Testis (tissue), 2 donors: ENCODE data around the gene SZT2.

Experiments used
- CTCF ChIP-seq, 3 experiments: fragments of 450-650 bp in 2 of 3; fragments of 200-600 bp in 1 of 3; sonication (generic) in 1 of 3; IDR thresholded peaks; one replicate each; pipeline ENCODE4 v1.5.1; 2016 to 2019; ENCODE audit warnings: antibody characterized with exemption in 3 of 3, mild to moderate bottlenecking in 2 of 3, moderate library complexity in 1 of 3
- POLR2A ChIP-seq: fragments of 450-650 bp; IDR thresholded peaks from one replicate; pipeline ENCODE4 v1.6.1; 2017; ENCODE audit warnings: antibody characterized with exemption, mild to moderate bottlenecking, moderate library complexity

GRCh38 chr1:43472087-43472462 lies 82.4 kb downstream of the SZT2 start:
- TF ChIP-seq CTCF (IDR thresholded peaks at IDR 0.05) (no peak), POLR2A (no peak)
